GM10847 (cell line): ENCODE data around the gene ZNF414.

Experiments
- POLR2A ChIP-seq: IDR thresholded peaks from 2 replicates; pipeline ENCODE4 v1.6.1; 2011; ENCODE audit not compliant: insufficient read length; ENCODE audit errors: extremely low read depth

The ZNF414 gene

GRCh38 chr19:8461891-8462290 lies 52.1 kb downstream of the ZNF414 start:
- no peak for TF ChIP-seq POLR2A

DNA sequence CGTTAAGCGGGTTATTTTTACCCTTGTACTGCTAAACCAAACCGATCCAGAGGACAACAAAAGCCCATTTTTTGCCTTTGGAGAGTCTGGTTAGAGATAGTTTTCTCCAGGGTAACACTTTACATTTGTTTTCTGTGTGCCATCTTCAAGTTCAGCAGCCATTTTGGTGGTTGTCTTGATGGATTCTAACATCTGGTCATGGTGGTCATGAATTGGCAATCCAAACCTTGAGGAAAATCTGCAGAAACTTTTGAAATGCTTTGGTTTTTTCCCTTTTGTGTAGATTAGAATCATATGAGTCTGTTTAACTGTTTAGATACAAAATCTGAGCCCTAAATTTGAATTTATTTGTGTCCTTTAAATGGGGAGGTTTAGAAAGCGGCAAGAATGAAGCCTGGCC lies 52.6 kb downstream of the ZNF414 start:
- no peak for TF ChIP-seq POLR2A

GRCh38 chr19:8460516-8461298 lies 53.3 kb downstream of the ZNF414 start:
- no peak for TF ChIP-seq POLR2A
